ENCODE measurements around the gene DTX3.
"Not testable (repeated sequence)": the region's sequence is repeated elsewhere in the genome, so short reads cannot be mapped to it uniquely, and the experiment has no call there.

The DTX3 gene

GRCh38 chr12:57583008-57583831, 21.4 kb upstream of the DTX3 start:
- peak; percentile 72 for DNase-seq

DNA sequence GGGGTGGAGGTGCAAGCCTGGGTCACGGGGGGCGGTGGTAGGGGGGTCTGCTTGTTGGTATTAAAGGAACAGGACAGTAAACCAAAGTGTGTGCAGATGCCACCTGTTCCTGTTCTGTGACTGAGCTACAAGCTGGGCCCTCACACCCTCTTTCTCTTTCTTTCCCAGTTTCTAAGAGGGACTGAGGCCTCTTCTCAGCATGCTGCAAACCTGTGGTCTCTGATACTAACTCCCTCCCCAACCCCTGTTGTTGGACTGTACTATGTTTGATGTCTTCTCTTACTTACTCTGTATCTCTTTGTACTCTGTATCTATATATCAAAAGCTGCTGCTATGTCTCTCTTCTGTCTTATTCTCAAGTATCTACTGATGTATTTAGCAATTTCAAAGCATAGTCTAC, 20.6 kb upstream of the DTX3 start:
- DNase-seq = no peak

DNA sequence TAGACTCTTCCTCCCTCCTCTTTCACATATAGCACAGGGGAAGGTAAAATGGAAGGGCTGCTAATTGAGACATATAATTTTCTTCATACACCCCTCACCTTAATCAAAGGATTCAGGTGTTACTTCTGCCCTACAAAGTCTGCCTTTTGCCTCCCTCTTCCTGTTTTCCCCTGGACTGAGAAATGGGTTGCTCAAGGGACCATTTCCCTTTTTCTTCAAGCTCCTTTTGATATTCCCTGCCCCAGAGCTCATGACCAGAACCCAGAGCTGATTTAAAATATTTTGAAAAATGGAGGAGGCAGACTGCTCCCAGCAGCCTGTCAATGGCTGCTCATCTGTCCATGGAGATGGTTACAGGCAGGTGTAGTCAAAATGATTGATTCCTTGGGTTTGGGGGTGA, 19.9 kb upstream of the DTX3 start:
- no peak for DNase-seq

- DNase-seq = no peak
These were observed 19.5 kb upstream of the DTX3 start for GRCh38 chr12:57585156-57585555.

- DNase-seq = no peak
These were observed 18.5 kb upstream of the DTX3 start for GRCh38 chr12:57586128-57586527.

DNA sequence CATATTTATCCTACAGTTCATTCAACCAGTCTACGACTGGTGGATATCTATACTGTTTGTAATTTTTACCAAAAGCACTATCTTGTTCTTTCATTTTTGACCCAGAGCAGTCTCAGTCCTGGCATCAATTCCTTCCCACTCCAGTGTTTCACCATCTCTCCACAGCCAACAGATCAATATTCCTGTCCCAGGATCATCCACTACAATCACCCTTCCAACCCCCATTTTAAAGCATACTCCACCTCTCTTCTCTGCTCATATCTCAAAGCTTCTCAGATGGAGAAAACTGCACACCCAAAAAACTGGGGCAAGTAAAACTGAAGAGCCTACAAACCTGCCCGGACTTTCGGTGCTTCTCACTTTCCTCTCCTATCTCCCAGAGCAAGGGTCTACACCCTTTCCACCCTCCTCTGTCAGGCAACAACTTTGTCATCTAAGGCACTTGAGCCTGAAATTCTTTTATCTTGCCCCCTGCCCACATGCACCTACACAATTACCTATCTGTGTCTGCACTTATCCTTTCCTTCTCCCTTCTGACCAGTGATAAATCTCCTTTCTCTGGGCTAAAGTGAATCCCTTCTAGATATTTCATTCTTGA, 17.7 kb upstream of the DTX3 start:
- DNase-seq = no peak

DNA sequence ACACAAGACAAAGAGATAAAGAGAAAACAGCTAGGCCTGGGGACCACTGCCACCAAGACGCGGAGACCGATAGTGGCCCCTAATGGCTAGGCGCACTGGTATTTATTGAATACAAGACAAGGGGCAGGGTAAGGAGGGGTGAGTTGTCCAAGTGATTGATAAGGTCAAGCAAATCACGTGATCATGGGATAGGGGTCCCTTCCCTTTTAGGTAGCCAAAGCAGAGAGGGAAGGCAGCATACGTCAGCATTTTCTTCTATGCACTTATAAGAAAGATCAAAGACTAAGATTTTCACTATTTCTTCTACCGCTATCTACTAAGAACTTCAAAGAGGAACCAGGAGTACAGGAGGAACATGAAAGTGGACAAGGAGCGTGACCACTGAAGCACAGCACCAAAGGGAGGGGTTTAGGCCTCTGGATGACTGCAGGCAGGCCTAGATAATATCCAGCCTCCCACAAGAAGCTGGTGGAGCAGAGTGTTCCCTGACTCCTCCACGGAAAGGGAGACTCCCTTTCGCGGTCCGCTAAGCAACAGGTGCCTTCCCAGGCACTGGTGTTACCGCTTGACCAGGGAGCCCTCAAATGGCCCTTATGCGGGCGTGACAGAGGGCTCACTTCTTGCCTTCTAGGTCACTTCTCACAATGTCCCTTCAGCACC, 15.5 kb upstream of the DTX3 start:
- not testable (repeated sequence) for DNase-seq

GRCh38 chr12:57590479-57590863, 14.2 kb upstream of the DTX3 start:
- DNase-seq = no peak

- peak; percentile 90 for DNase-seq
These were observed 13.5 kb upstream of the DTX3 start, which contains the start of gene PIP4K2C for GRCh38 chr12:57590864-57591781. TSS of gene PIP4K2C (plus strand) at chr12:57591192. CDS start at chr12:57591290, 98 bp downstream.

DNA sequence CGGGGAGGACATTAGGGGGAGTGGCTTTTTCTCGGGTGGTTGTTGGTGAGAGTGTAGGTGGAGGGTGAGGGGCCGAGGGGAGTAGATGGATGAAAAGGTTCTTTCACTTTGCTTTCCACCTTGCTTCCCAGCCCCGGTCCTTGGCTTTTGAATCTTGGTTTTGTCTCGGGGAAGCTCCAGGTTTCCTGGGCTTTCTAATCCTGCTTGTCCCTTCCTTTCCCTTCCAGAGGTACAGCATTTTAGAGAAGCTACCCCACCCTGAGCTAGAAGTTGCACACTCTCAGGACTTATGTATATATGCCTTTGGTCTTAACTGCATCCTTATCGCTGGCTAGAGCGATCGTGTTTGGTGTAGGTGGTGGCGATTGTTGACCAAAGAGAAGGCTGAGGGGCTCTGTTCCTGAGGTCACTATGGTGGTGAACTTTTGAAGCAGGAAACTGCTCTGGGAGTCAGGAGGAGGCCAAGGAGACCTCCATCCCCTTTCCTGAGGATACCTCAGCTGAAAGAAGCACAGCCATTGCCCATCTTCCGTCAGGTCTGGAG, 12.8 kb upstream of the DTX3 start:
- DNase-seq = no peak

DNA sequence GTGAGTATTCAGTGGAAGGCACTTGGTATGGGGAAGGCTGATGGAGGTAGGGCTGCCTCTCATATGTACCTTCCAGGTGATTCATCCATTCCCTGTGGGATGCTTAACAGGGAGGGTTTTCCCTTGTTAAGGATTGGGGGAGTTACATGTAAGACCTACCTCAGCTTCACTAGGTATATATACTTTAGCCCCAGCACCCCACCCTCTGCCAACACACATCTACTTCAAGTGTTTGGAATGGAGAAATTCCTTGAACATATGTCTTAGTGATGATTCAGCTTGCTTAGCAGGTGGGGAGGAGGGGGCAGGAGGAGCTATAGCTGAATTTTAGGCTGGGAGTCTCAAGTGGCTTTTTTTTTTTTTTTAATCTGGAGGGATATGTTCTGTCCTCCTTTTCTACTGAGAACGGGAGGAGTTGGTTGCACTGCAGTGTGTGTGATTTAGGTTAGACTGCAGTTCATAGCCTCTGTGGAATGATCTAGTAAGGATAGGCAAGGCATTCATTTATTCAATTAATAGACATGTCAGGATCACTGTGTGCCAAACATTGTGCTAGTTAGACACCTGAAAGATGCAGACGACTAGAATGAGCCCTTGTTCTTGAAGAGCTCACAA, 12.0 kb upstream of the DTX3 start:
- DNase-seq = no peak

DNA sequence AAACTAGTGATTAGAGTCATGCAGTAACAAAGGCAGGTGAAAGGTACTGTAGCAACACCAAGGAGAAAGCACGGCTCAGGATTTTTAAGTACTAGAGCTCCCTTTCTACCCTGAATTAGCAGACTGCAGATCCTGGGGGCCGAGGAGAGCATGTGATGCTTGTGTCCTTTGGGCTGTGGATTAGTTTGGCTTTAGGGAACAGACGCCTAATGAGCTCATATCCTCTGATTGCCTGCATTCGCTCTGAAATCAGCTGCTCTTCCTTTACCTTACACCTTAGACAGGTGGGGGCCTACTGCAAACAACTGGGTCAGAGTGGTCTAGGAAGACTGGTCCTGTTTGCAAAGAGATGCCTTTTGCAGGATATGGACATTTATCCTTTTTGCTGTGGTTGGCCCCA, 11.4 kb upstream of the DTX3 start:
- no peak for DNase-seq

DNA sequence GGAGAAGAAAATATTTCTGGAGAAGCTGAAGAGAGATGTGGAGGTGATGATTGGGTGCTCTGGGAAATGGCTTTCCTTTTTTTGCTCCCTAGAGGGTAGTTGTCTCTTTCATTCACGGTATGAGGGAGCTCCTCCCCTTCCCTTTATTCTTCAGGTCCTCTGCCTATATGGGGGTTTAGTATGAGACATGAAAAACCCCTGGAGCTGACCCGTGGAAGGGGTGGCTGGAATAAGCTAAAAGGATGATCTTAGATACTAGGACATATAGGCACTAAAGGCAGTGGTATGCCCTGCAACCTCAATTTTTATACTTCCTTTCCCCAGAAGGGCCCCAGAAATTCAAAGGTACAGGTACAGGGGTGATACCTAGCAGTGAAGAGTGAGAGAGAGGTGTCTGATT, 4.2 kb upstream of the DTX3 start:
- no peak for DNase-seq

DNA sequence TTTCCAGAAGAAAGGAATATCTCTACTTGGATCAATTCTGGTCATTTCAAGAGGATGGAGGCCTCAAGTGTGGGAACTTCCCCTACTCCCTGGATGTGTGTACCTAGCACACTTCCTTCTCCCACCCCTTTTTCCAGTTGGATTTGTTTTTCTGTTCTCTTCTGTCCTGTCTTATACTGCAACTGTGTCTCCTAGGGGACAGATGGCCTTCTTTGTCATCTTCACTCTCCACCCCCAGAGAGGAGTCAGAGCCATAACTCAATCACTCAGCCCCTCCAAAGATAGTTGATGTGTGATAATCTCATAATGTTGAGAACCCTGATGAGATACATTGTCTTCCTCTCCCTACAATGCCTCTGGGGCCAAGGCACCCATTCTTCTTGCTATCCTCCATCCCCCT, 2.1 kb upstream of the DTX3 start:
- DNase-seq = no peak

DNA sequence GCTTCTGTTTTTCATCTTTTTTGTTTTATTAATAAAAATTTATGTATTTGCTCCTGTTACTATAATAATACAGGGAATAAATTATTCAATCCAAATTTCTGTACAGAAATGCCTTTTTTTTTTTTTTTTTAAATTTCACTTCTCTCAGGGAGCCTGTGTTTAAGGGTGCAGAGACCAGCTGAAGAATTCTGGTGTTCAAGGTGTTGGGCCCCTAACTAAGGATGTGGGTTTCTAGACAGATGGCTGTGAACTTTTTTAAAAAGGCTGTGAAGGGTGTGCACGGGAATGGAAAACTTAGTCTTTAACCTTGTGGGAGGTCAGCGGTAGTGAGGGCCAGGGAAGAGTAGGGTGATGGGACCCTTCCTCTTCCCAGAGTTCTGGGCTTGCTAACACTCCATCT, 1.3 kb upstream of the DTX3 start:
- no peak for DNase-seq

GRCh38 chr12:57603815-57604453, 690 bp upstream of the DTX3 start:
- DNase-seq = no peak

- peak; percentile 63 for DNase-seq
These were observed 577 bp downstream of the DTX3 start for GRCh38 chr12:57604992-57605810.

DNA sequence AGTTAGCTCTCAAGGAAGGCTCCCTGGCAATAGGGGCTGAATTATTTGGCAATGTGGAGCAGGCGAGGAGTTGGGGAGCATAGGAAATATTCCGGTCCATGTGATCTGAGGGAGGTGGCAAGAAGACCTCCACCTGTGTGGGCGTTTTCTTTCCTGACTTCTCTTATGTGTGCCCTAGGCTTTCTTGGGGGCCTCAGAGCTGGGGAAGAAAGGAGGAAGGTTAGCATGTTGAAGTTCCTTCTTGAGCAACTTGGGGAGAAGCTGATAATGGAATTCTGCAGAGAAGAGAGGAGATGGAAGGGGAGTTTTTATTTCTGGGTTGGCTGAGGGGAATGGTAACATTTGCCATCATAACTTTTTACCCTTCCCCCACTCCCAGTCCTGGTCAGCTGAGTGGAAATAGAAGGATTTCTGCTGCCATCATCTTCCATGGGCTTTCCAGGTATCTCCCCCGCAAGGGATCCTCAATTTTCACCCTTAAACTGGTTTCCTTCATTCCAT, 1.2 kb downstream of the DTX3 start:
- no peak for DNase-seq

- DNase-seq = no peak
These were observed 1.8 kb downstream of the DTX3 start for GRCh38 chr12:57606399-57606798.

DNA sequence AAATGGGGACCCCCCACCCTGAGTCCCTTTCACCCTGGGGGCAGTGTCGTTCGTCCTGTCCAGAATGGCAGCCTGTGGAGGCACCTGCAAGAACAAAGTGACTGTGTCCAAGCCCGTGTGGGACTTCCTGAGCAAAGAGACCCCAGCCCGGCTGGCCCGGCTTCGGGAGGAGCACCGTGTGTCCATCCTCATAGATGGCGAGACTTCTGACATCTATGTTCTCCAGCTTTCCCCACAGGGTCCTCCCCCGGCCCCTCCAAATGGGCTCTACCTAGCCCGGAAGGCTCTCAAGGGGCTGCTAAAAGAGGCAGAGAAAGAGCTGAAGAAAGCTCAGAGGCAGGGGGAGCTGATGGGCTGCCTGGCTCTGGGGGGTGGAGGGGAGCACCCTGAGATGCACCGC, 2.2 kb downstream of the DTX3 start:
- DNase-seq = no peak
